ENCODE data around the gene RHBG. TPM values are rescaled to one million over a fixed set of nuclear protein-coding genes. Genes with fewer than 3 reads are reported as not detected.

The RHBG gene
- total RNA-seq, 3 donors from 2014 or later (not counting 1 experiment from before 2014, with no cell fraction given), result not detected

DNA sequence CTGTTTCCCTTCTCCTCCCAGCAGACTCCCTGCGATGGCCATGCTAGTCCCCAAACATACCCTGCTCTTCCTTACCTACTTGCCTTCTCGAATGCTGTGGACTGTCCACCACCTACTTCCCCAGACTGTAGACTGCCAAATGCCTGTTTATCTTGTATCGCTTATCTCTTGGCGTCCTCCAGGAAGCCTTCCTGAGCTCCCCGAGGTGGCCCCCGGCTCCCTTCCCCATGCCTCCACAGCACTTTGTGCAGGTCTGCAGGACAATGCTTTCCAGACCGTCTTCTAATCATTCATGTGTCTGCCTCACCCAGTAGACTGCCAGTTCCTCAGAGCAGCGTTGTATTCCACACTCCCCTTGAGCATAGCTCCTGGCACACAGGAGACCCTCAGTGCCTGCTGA is 41.7 kb downstream of the RHBG start:
- Histone ChIP-seq H3K4me1 (ENCODE audit: control insufficient read depth, insufficient read depth, low read length) (no peaks in the 10 kb centered on the region), H3K4me3 (ENCODE audit: low read length) (no peak overlapping the region), H3K36me3 (ENCODE audit: control insufficient read depth, insufficient read depth, low read length) (no peaks in the 10 kb centered on the region), H3K9me3 (ENCODE audit: control insufficient read depth, insufficient read depth, low read length) (no peaks in the 10 kb centered on the region), H3K27ac (ENCODE audit: low read length) (no peak overlapping the region), H3K27me3 (ENCODE audit: control insufficient read depth, insufficient read depth, low read length) (peaks cover 2% of the 10 kb centered on the region)
- intact Hi-C loops (cut with micrococcal nuclease), result no loop called here
- H3K27me3 Mint-ChIP-seq (ENCODE audit: low read depth in 2 of 2), result peaks cover 45% of the 10 kb centered on the region in 2 donors
- H3K27ac Mint-ChIP-seq, result no peak overlapping the region
- ATAC-seq (no peak), DNase-seq (no peak)
- no peaks in the 10 kb centered on the region for H3K36me3 Mint-ChIP-seq
- no peak for TF ChIP-seq CTCF (IDR thresholded peaks at IDR 0.05)
- no peaks in the 10 kb centered on the region for H3K4me1 Mint-ChIP-seq
- H3K4me3 Mint-ChIP-seq, result no peak overlapping the region
- WGBS (ENCODE audit: insufficient coverage), result 82% methylated on average over 8 of the region's 8 CpGs
- no peaks in the 10 kb centered on the region for H3K9me3 Mint-ChIP-seq

DNA sequence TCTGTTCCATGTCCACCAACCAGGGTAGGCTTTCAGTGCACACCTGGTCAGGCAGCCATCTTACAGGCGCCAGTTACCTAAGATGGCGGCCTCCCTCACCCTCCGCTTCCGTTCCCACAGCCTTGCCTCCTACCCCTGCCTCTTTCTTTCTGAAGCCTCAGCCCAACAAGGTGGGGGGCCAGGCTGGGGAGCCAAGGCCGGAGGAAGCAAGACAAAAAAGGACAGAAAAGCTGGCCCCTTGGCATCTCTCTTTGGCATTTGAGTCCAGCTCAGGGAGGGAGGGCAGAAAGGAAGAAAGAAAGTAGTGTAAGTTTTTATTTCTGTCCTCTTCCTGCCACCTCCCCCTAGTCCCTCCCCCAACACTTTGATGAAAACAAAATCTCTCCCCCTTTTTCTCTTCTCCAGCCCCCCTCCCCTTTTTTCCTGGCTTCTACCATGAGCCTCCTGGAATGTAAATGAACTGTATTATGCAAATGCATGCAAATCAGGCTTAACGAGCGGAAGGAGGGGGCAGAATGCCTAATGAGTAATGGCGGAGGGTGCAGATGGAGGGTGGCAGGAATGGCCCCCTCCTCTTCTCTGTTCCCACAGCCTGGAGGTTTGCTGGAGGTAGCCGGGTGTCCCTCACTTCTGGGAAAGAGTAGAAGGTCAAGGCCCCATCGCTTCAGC is 43.8 kb downstream of the RHBG start:
- DNase-seq, result no peak
- Mint-ChIP-seq H3K4me3 (no peak overlapping the region), H3K27me3 (ENCODE audit: low read depth in 2 of 2) (peaks cover 56 to 59% of the 10 kb centered on the region in 2 donors), H3K4me1 (no peaks in the 10 kb centered on the region), H3K36me3 (no peaks in the 10 kb centered on the region), H3K27ac (no peak overlapping the region), H3K9me3 (no peaks in the 10 kb centered on the region)
- no peak for TF ChIP-seq CTCF (IDR thresholded peaks at IDR 0.05)
- intact Hi-C loops (cut with micrococcal nuclease), result no loop called here
- Histone ChIP-seq H3K27ac (ENCODE audit: low read length) (no peak overlapping the region), H3K36me3 (ENCODE audit: control insufficient read depth, insufficient read depth, low read length) (no peaks in the 10 kb centered on the region), H3K27me3 (ENCODE audit: control insufficient read depth, insufficient read depth, low read length) (peaks cover 3% of the 10 kb centered on the region), H3K9me3 (ENCODE audit: control insufficient read depth, insufficient read depth, low read length) (no peaks in the 10 kb centered on the region), H3K4me1 (ENCODE audit: control insufficient read depth, insufficient read depth, low read length) (no peaks in the 10 kb centered on the region), H3K4me3 (ENCODE audit: low read length) (no peak overlapping the region)
- WGBS (ENCODE audit: insufficient coverage), result 78% methylated on average over 9 of the region's 10 CpGs
- no peak for ATAC-seq

DNA sequence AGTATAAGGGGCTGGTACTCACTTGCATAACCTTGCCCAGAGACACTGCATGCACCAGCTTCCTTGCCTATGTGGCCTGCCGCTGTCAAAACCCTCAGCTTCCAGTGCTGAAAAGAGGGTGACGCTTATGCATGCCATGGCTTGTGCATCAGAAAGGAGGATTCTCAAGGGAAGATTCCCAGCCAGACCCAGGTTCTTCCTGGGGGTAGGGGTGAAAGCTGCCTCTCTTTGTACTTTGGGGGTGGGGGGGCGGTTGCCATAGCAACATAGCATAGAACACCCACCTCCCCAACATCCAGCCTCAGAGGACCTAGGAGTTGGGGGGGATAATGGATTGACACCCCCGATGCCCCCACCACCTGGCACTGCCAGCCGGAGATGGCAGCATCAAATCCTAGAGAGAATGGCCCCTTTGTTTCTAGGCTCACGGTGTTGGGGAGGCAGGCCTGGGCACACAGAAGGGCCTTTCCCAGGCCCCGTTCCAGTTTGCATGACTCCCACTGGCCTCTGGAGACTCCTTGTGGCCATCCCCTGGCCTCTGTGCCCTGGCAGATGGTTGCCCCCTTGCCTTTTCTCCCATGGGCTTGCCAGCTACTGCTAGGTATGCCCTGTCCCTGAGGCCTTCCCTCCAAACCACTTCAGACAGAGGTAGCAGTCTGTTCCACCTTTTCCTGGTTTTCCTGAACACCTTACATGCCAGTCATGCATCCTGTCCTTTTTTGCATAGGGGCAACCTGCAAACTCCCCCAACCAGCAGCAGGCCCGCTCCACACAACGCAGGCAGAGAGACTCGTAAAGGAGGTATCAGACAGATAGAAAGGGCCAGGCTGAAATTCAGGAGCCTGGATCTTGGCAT is 44.6 kb downstream of the RHBG start:
- intact Hi-C loops (cut with micrococcal nuclease), result no loop called here
- Histone ChIP-seq H3K27me3 (ENCODE audit: control insufficient read depth, insufficient read depth, low read length) (peaks cover 4% of the 10 kb centered on the region), H3K4me1 (ENCODE audit: control insufficient read depth, insufficient read depth, low read length) (no peaks in the 10 kb centered on the region), H3K27ac (ENCODE audit: low read length) (no peak overlapping the region), H3K9me3 (ENCODE audit: control insufficient read depth, insufficient read depth, low read length) (no peaks in the 10 kb centered on the region), H3K4me3 (ENCODE audit: low read length) (no peak overlapping the region), H3K36me3 (ENCODE audit: control insufficient read depth, insufficient read depth, low read length) (no peaks in the 10 kb centered on the region)
- DNase-seq (no peak), ATAC-seq (no peak)
- peaks cover 55 to 60% of the 10 kb centered on the region in 2 donors for H3K27me3 Mint-ChIP-seq (ENCODE audit: low read depth in 2 of 2)
- H3K4me3 Mint-ChIP-seq, result no peak overlapping the region
- no peaks in the 10 kb centered on the region for H3K4me1 Mint-ChIP-seq
- H3K9me3 Mint-ChIP-seq, result no peaks in the 10 kb centered on the region
- H3K36me3 Mint-ChIP-seq, result no peaks in the 10 kb centered on the region
- 75% methylated on average over 9 of the region's 10 CpGs for WGBS (ENCODE audit: insufficient coverage)
- no peak for TF ChIP-seq CTCF (IDR thresholded peaks at IDR 0.05)
- no peak overlapping the region for H3K27ac Mint-ChIP-seq
